ENCODE data around the gene MYH16. TPM values are rescaled to one million over a fixed set of nuclear protein-coding genes. Genes with fewer than 3 reads are reported as not detected.

The MYH16 gene
- total RNA-seq, 4 donors from 2014 or later: 0.76 TPM; not detected in 3

GRCh38 chr7:99244939-99245338 is 27.7 kb upstream of the MYH16 start:
- DNase-seq: no peak
- H3K4me3 ChIP-seq: no peak overlapping the region
- no peaks in the 10 kb centered on the region for H3K27me3 ChIP-seq
- H3K9me3 ChIP-seq: no peaks in the 10 kb centered on the region
- H3K4me1 ChIP-seq: no peaks in the 10 kb centered on the region
- TF ChIP-seq CTCF (IDR thresholded peaks at IDR 0.05) (no peak), POLR2A (IDR thresholded peaks at IDR 0.05) (no peak)
- H3K36me3 ChIP-seq: no peaks in the 10 kb centered on the region
- intact Hi-C loops (cut with DNase I): no loop called here
- 29 to 58% methylated on average over 1 to 2 of the region's 3 CpGs for WGBS, 2 donors
- no peak overlapping the region for H3K27ac ChIP-seq

GRCh38 chr7:99248391-99249095 is 24.1 kb upstream of the MYH16 start:
- Histone ChIP-seq H3K4me3 (no peak overlapping the region), H3K9me3 (no peaks in the 10 kb centered on the region), H3K36me3 (no peaks in the 10 kb centered on the region), H3K27me3 (no peaks in the 10 kb centered on the region), H3K4me1 (peaks cover 0 to 3% (median 0%) of the 10 kb centered on the region in 3 donors), H3K27ac (no peak overlapping the region)
- TF ChIP-seq POLR2A (IDR thresholded peaks at IDR 0.05) (no peak), CTCF (IDR thresholded peaks at IDR 0.05) (no peak)
- no peak for DNase-seq
- WGBS, 2 donors: 71 to 72% methylated on average over 9 to 10 of the region's 10 CpGs
- intact Hi-C loops (cut with DNase I): no loop called here

GRCh38 chr7:99249985-99250575 is 22.6 kb upstream of the MYH16 start:
- WGBS, 2 donors: 78 to 85% methylated on average over 3 to 5 of the region's 8 CpGs
- Histone ChIP-seq H3K4me1 (peaks cover 0 to 18% (median 0%) of the 10 kb centered on the region in 3 donors), H3K4me3 (no peak overlapping the region), H3K27me3 (no peaks in the 10 kb centered on the region), H3K27ac (no peak overlapping the region), H3K36me3 (no peaks in the 10 kb centered on the region), H3K9me3 (no peaks in the 10 kb centered on the region)
- no peak for DNase-seq
- intact Hi-C loops (cut with DNase I): no loop called here
- TF ChIP-seq CTCF (IDR thresholded peaks at IDR 0.05): no peak
- no peak for TF ChIP-seq POLR2A (IDR thresholded peaks at IDR 0.05)

- Histone ChIP-seq H3K27ac (no peak overlapping the region), H3K36me3 (no peaks in the 10 kb centered on the region), H3K4me1 (peaks cover 0 to 18% (median 0%) of the 10 kb centered on the region in 3 donors), H3K27me3 (no peaks in the 10 kb centered on the region), H3K9me3 (no peaks in the 10 kb centered on the region), H3K4me3 (no peak overlapping the region)
- no peak for DNase-seq
- 60 to 72% methylated on average over 3 to 10 of the region's 18 CpGs for WGBS, 2 donors
- intact Hi-C loops (cut with DNase I): no loop called here
- TF ChIP-seq CTCF (IDR thresholded peaks at IDR 0.05) (no peak), POLR2A (IDR thresholded peaks at IDR 0.05) (no peak)
These were observed 20.3 kb upstream of the MYH16 start for GRCh38 chr7:99252166-99252895.

- H3K27ac ChIP-seq: no peak overlapping the region
- WGBS, 2 donors: 38 to 72% methylated on average over 6 to 9 of the region's 9 CpGs
- no peak for DNase-seq
- H3K36me3 ChIP-seq: no peaks in the 10 kb centered on the region
- H3K4me1 ChIP-seq: peaks cover 0 to 18% (median 0%) of the 10 kb centered on the region in 3 donors
- no peak overlapping the region for H3K4me3 ChIP-seq
- H3K9me3 ChIP-seq: no peaks in the 10 kb centered on the region
- no peak for TF ChIP-seq POLR2A (IDR thresholded peaks at IDR 0.05)
- no peak for TF ChIP-seq CTCF (IDR thresholded peaks at IDR 0.05)
- intact Hi-C loops (cut with DNase I): no loop called here
- H3K27me3 ChIP-seq: no peaks in the 10 kb centered on the region
These were observed 19.3 kb upstream of the MYH16 start for GRCh38 chr7:99253369-99253768.
